HepG2 (cell line): ENCODE measurements around the gene COQ8A. TPM values are rescaled to one million over a fixed set of nuclear protein-coding genes. Genes with fewer than 3 reads are reported as not detected.
A peak's percentile ranks its signal among the peaks of the same experiment; 100 is the strongest.

Experiments used
- BHLHE40 ChIP-seq: IDR thresholded peaks from 2 replicates; pipeline ENCODE4 v1.6.1; 2011; ENCODE audit warnings: low read length, improper control_type of control experiment
- BORCS8-MEF2B ChIP-seq: sonication (generic); formaldehyde crosslinking; IDR thresholded peaks from 2 replicates; pipeline ENCODE4 v1.8.0; 2022; ENCODE audit warnings: mild to moderate bottlenecking, missing genetic modification reagents
- CEBPG ChIP-seq: IDR thresholded peaks from 2 replicates; pipeline ENCODE4 v1.6.1; 2016
- CREM ChIP-seq, 2 experiments: sonication (generic) in 1 of 2; formaldehyde crosslinking in 1 of 2; IDR thresholded peaks; 2 replicates each; pipeline versions ENCODE4 v1.4.0 to v1.6.1; 2016 to 2020; ENCODE audit warnings: antibody characterized with exemption in 1 of 2, mild to moderate bottlenecking in 1 of 2, missing genetic modification reagents in 1 of 2
- DPF2 ChIP-seq: sonication (generic); formaldehyde crosslinking; IDR thresholded peaks from 2 replicates; pipeline ENCODE4 v1.4.0; 2020; ENCODE audit warnings: mild to moderate bottlenecking, low read depth, missing genetic modification reagents, borderline replicate concordance
- ELF3 ChIP-seq: IDR thresholded peaks from 2 replicates; pipeline ENCODE4 v1.6.1; 2016; ENCODE audit warnings: missing genetic modification reagents, missing compliant biosample characterization
- HOXD1 ChIP-seq: sonication (generic); formaldehyde crosslinking; IDR thresholded peaks from 2 replicates; pipeline ENCODE4 v1.5.0; 2020; ENCODE audit warnings: missing genetic modification reagents
- ISX ChIP-seq: sonication (generic); formaldehyde crosslinking; conservative IDR thresholded peaks from 2 replicates; pipeline ENCODE4 v1.5.0; 2020; ENCODE audit warnings: missing genetic modification reagents
- JUND ChIP-seq: sonication (generic); formaldehyde crosslinking; IDR thresholded peaks from 2 replicates; pipeline ENCODE4 v1.8.0; 2022; ENCODE audit warnings: mild to moderate bottlenecking, missing genetic modification reagents
- MAFK ChIP-seq, 2 experiments: IDR thresholded peaks in 1 of 2; conservative IDR thresholded peaks in 1 of 2; 2 replicates each; pipeline ENCODE4 v1.6.1; 2011; ENCODE audit warnings: improper control_type of control experiment in 2 of 2, low read length in 2 of 2
- MEF2D ChIP-seq: sonication (generic); formaldehyde crosslinking; IDR thresholded peaks from 2 replicates; pipeline ENCODE4 v1.5.1; 2020; ENCODE audit warnings: mild to moderate bottlenecking, missing genetic modification reagents
- MYNN ChIP-seq: sonication (generic); formaldehyde crosslinking; IDR thresholded peaks from 2 replicates; pipeline ENCODE4 v1.4.0; 2020; ENCODE audit warnings: mild to moderate bottlenecking, low read depth, missing genetic modification reagents
- NFKB2 ChIP-seq: sonication (generic); formaldehyde crosslinking; IDR thresholded peaks from 2 replicates; pipeline ENCODE4 v1.4.0; 2020; ENCODE audit warnings: missing genetic modification reagents, borderline replicate concordance
- POLR2A ChIP-seq, 2 experiments: IDR thresholded peaks; 2 replicates each; pipeline ENCODE4 v1.6.1; 2011; ENCODE audit warnings: low read depth in 2 of 2, low read length in 2 of 2, mild to moderate bottlenecking in 1 of 2, moderate library complexity in 1 of 2; ENCODE audit not compliant: insufficient read depth in 1 of 2
- ZNF205 ChIP-seq: IDR thresholded peaks from 2 replicates; pipeline ENCODE4 v1.6.1; 2018; ENCODE audit warnings: missing biosample characterization, missing genetic modification reagents
- ZNF234 ChIP-seq: sonication (generic); formaldehyde crosslinking; conservative IDR thresholded peaks from 2 replicates; pipeline ENCODE4 v1.5.1; 2020; ENCODE audit warnings: mild to moderate bottlenecking, missing genetic modification reagents
- ZNF569 ChIP-seq: sonication (generic); formaldehyde crosslinking; IDR thresholded peaks from 2 replicates; pipeline ENCODE4 v1.5.0; 2020; ENCODE audit warnings: mild to moderate bottlenecking, missing genetic modification reagents, moderate library complexity, borderline replicate concordance
- ZNF629 ChIP-seq: sonication (generic); formaldehyde crosslinking; conservative IDR thresholded peaks from 2 replicates; pipeline ENCODE4 v1.5.0; 2020; ENCODE audit warnings: missing genetic modification reagents
- ZNF792 ChIP-seq: IDR thresholded peaks from 2 replicates; pipeline ENCODE4 v1.6.1; 2016
- ZNF883 ChIP-seq: sonication (generic); formaldehyde crosslinking; IDR thresholded peaks from 2 replicates; pipeline ENCODE4 v1.5.1; 2020; ENCODE audit warnings: mild to moderate bottlenecking, missing genetic modification reagents; ENCODE audit errors: not compliant biosample characterization
- ZSCAN12 ChIP-seq: sonication (generic); formaldehyde crosslinking; IDR thresholded peaks from 2 replicates; pipeline ENCODE4 v1.9.0; 2021; ENCODE audit warnings: mild to moderate bottlenecking, missing genetic modification reagents
- ZSCAN30 ChIP-seq: sonication (generic); formaldehyde crosslinking; IDR thresholded peaks from 2 replicates; pipeline ENCODE4 v1.5.0; 2020; ENCODE audit warnings: mild to moderate bottlenecking, missing genetic modification reagents
- polyA plus RNA-seq, 8 experiments: library from polyadenylated mRNA; depleted of rRNA in 3 of 8; stranded (reverse) in 7 of 8; unstranded in 1 of 8; fragments of >200 nt; fragmentation: Illumina TruSeq in 4 of 8; extraction: Trizol in 4 of 8; gene quantifications; 2 replicates each; pipeline versions ENCODE4 v1.2.1 to v1.2.3, GENCODE V29; 2011 to 2016; ENCODE audit warnings: low read depth in 4 of 8, missing spikeins in 1 of 8, mixed read lengths in 1 of 8; ENCODE audit not compliant: insufficient read depth in 1 of 8
- total RNA-seq, 5 experiments: library from RNA; depleted of rRNA; stranded (reverse); fragments of >200 nt; fragmentation: Illumina TruSeq; extraction: Trizol; gene quantifications; 2 replicates each; pipeline ENCODE4 v1.2.3, GENCODE V29; 2016; ENCODE audit warnings: low read depth in 1 of 5
- TF ChIP-seq, protein P1 (sequence below): sonication (generic); formaldehyde crosslinking; IDR thresholded peaks from 2 replicates; pipeline ENCODE4 v1.8.1; 2023; ENCODE audit warnings: missing genetic modification reagents, mild to moderate bottlenecking, borderline replicate concordance
- TF ChIP-seq, protein P2 (sequence below): sonication (generic); formaldehyde crosslinking; IDR thresholded peaks from one replicate; pipeline ENCODE4 v1.5.1; 2020; ENCODE audit warnings: mild to moderate bottlenecking, missing genetic modification reagents; ENCODE audit errors: not compliant biosample characterization

COQ8A gene
- total and polyA plus RNA-seq, 2 of the 13 experiments (the other 11 are each of a cell fraction or from before 2014, with no cell fraction given), result 60.4 to 88.7 TPM

DNA sequence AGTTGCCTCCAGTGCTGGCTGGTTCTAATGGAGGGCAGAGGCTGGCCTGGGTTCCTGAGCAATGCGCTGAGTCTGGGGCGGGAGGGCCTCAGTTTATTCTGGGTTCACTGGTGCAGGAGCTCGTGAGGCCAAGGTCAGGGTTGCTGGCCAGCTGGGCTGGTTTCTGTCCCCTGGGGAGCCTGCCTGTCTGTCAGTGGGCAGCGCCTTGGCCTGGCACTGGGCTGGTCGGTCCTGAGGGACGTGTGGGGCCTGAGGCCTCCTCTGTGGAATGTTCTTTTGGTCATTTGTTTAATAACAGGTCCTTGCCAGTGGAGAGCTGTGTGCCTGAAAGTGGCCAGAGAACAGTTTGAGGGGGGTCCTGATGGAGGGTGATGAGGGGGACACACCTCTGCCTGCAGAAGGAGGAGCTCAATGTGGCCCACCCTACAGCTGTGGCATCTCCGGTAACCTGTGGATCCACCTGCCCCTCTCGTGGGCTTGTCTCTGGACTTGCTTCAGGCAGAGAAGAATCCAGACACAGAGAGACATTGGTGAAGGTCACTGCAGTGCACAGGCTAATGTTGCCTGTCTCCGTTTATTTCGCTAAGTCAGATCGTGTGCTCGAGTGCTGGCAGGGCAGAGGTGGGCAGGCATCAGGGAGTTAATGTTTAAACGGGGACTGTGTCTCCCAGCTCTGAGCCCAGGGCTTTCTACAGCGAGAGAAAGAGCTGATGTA lies 34.6 kb downstream of the COQ8A start (continued):
- TF ChIP-seq ZSCAN12 (CRISPR knock-in tag) (no peak), CEBPG (CRISPR knock-in tag) (peak; percentile 33; the same call in 1 of the 2 replicates), HOXD1 (CRISPR knock-in tag) (no peak), ISX (CRISPR knock-in tag) (no peak), ZNF569 (no peak), BHLHE40 (no peak), ZNF234 (CRISPR knock-in tag) (no peak), ELF3 (CRISPR knock-in tag) (peak; percentile 39; the same call in 1 of the 2 replicates), DPF2 (CRISPR knock-in tag) (no peak), BORCS8-MEF2B (CRISPR knock-in tag) (peak; percentile 80), JUND (CRISPR knock-in tag) (no peak), MEF2D (peak; percentile 40; the same call in 1 of the 2 replicates), POLR2A (IDR thresholded peaks at IDR 0.05; ENCODE audit: insufficient read depth in 1 of 2, low read depth in 2 of 2, low read length in 2 of 2) (peak in 1 of 2 experiments; percentile 27; a peak in 1 of 4 replicates), MAFK (conservative IDR thresholded peaks at IDR 0.05 in 1 of 2, IDR thresholded peaks at IDR 0.05 in 1 of 2; ENCODE audit: low read length in 2 of 2) (0 out of 4 replicates have a peak, but pooled peaks of 1 of the 2 experiments have one; percentile 1), ZNF629 (CRISPR knock-in tag) (peak; percentile 59), NFKB2 (CRISPR knock-in tag) (0 out of 2 replicates have a peak, but pooled peaks have one; percentile 31), ZNF792 (CRISPR knock-in tag) (peak; percentile 76; the same call in 1 of the 2 replicates), ZSCAN30 (CRISPR knock-in tag) (no peak), ZNF205 (CRISPR knock-in tag) (no peak; the same call in 1 of the 2 replicates), MYNN (CRISPR knock-in tag) (0 out of 2 replicates have a peak, but pooled peaks have one; percentile 70), ZNF883 (CRISPR knock-in tag) (peak; percentile 20), CREM (IDR thresholded peaks at IDR 0.05) (no peak), CREM (CRISPR knock-in tag; IDR thresholded peaks at IDR 0.05) (no peak)
- TF ChIP-seq, protein P1, sequence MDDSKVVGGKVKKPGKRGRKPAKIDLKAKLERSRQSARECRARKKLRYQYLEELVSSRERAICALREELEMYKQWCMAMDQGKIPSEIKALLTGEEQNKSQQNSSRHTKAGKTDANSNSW (CRISPR knock-in tag), result no peak
- TF ChIP-seq, protein P2, sequence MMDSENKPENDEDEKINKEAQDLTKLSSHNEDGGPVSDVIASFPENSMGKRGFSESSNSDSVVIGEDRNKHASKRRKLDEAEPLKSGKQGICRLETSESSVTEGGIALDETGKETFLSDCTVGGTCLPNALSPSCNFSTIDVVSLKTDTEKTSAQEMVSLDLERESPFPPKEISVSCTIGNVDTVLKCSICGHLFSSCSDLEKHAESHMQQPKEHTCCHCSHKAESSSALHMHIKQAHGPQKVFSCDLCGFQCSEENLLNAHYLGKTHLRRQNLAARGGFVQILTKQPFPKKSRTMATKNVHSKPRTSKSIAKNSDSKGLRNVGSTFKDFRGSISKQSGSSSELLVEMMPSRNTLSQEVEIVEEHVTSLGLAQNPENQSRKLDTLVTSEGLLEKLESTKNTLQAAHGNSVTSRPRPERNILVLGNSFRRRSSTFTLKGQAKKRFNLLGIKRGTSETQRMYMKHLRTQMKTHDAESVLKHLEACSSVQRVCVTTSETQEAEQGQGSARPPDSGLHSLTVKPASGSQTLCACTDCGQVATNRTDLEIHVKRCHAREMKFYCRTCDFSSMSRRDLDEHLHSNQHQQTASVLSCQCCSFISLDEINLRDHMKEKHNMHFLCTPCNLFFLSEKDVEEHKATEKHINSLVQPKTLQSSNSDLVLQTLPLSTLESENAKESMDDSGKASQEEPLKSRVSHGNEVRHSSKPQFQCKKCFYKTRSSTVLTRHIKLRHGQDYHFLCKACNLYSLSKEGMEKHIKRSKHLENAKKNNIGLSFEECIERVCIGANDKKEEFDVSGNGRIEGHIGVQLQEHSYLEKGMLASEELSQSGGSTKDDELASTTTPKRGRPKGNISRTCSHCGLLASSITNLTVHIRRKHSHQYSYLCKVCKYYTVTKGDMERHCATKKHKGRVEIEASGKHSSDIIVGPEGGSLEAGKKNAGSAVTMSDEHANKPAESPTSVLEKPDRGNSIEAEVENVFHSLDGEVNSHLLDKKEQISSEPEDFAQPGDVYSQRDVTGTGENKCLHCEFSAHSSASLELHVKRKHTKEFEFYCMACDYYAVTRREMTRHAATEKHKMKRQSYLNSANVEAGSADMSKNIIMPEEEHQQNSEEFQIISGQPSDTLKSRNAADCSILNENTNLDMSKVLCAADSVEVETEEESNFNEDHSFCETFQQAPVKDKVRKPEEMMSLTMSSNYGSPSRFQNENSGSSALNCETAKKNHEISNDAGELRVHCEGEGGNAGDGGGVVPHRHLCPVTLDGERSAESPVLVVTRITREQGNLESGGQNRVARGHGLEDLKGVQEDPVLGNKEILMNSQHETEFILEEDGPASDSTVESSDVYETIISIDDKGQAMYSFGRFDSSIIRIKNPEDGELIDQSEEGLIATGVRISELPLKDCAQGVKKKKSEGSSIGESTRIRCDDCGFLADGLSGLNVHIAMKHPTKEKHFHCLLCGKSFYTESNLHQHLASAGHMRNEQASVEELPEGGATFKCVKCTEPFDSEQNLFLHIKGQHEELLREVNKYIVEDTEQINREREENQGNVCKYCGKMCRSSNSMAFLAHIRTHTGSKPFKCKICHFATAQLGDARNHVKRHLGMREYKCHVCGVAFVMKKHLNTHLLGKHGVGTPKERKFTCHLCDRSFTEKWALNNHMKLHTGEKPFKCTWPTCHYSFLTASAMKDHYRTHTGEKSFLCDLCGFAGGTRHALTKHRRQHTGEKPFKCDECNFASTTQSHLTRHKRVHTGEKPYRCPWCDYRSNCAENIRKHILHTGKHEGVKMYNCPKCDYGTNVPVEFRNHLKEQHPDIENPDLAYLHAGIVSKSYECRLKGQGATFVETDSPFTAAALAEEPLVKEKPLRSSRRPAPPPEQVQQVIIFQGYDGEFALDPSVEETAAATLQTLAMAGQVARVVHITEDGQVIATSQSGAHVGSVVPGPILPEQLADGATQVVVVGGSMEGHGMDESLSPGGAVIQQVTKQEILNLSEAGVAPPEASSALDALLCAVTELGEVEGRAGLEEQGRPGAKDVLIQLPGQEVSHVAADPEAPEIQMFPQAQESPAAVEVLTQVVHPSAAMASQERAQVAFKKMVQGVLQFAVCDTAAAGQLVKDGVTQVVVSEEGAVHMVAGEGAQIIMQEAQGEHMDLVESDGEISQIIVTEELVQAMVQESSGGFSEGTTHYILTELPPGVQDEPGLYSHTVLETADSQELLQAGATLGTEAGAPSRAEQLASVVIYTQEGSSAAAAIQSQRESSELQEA (CRISPR knock-in tag), result peak; percentile 52
